H1 (cell line): Measurements from ENCODE around the gene HSPA1L. TPM values are rescaled to one million over a fixed set of nuclear protein-coding genes. Genes with fewer than 3 reads are reported as not detected.

Experiments
- CTCF ChIA-PET: fragments of 300-600 bp; sonication (Branson Sonifier 250); formaldehyde crosslinking; loops from one replicate; lab custom pipeline; 2021; ENCODE audit not compliant: partially characterized antibody; lab: Charles Lee
- POLR2A ChIA-PET: fragments of 300-600 bp; sonication (Branson Sonifier 250); formaldehyde crosslinking; loops from one replicate; lab custom pipeline; 2021; ENCODE audit warnings: inconsistent platforms; ENCODE audit not compliant: partially characterized antibody; lab: Charles Lee
- DNase-seq, 2 experiments: peaks; one replicate each; pipeline versions ENCODE4 v3.0.0 to v3.0.0-alpha.2; 2010 to 2022; ENCODE audit warnings: low spot score in 2 of 2, low read depth in 1 of 2, mixed read lengths in 1 of 2
- FAIRE-seq: peaks from 2 replicates; lab custom pipeline; 2011; peaks lifted over from hg19 to GRCh38; lab: Jason Lieb, UNC
- H2AFZ ChIP-seq: 2 replicates; pipeline ENCODE4 v1.8.1; 2012; ENCODE audit warnings: low read length, inconsistent platforms
- H2AK5ac ChIP-seq: 2 replicates; pipeline ENCODE4 v1.6.1; 2013; ENCODE audit warnings: low read depth, low read length
- H2BK120ac ChIP-seq: replicated peaks from 2 replicates; pipeline ENCODE3; 2013; ENCODE audit warnings: low read depth, low read length, inconsistent platforms
- H2BK12ac ChIP-seq: 2 replicates; pipeline ENCODE4 v1.6.1; 2013; ENCODE audit warnings: low read depth, low read length
- H2BK15ac ChIP-seq: 2 replicates; pipeline ENCODE4 v1.6.1; 2013; ENCODE audit warnings: low read length
- H2BK20ac ChIP-seq: 2 replicates; pipeline ENCODE4 v1.6.1; 2013; ENCODE audit warnings: low read length
- H2BK5ac ChIP-seq: 2 replicates; pipeline ENCODE4 v1.6.1; 2013; ENCODE audit warnings: low read depth, low read length
- H3K14ac ChIP-seq: 2 replicates; pipeline ENCODE4 v1.6.1; 2013; ENCODE audit warnings: inconsistent platforms; ENCODE audit not compliant: insufficient read length
- H3K18ac ChIP-seq: 2 replicates; pipeline ENCODE4 v1.6.1; 2013; ENCODE audit warnings: low read length; ENCODE audit errors: extremely low read depth
- H3K23ac ChIP-seq: 2 replicates; pipeline ENCODE4 v1.6.1; 2013; ENCODE audit warnings: inconsistent platforms; ENCODE audit not compliant: insufficient read length
- H3K23me2 ChIP-seq: 2 replicates; pipeline ENCODE4 v1.6.1; 2013; ENCODE audit warnings: low read depth, low read length
- H3K27ac ChIP-seq: 2 replicates; pipeline ENCODE4 v1.6.1; 2011; ENCODE audit warnings: low read depth, low read length, inconsistent platforms
- H3K27me3 ChIP-seq, 4 experiments: replicated peaks in 1 of 4; 1 replicate in 1 of 4; 2 replicates in 3 of 4; pipeline versions ENCODE4 v1.6.1 to v1.8.1; 2011 to 2013; ENCODE audit warnings: low read length in 3 of 4, mild to moderate bottlenecking in 3 of 4, inconsistent platforms in 2 of 4, mixed read lengths in 2 of 4, moderate library complexity in 1 of 4; ENCODE audit not compliant: control insufficient read depth in 3 of 4, insufficient read depth in 3 of 4; ENCODE audit errors: extremely low read depth in 1 of 4
- H3K36me3 ChIP-seq, 4 experiments: 2 replicates each; pipeline versions ENCODE4 v1.6.1 to v1.8.1; 2011 to 2013; ENCODE audit warnings: mild to moderate bottlenecking in 4 of 4, low read length in 3 of 4, moderate library complexity in 2 of 4, control low read depth in 1 of 4, inconsistent platforms in 1 of 4; ENCODE audit not compliant: insufficient read depth in 4 of 4, control insufficient read depth in 2 of 4
- H3K4ac ChIP-seq: replicated peaks from 2 replicates; pipeline ENCODE3; 2013; ENCODE audit warnings: low read length, low read depth, mixed read lengths, inconsistent platforms; ENCODE audit not compliant: insufficient read length
- H3K4me1 ChIP-seq, 4 experiments: replicated peaks in 1 of 4; 1 replicate in 1 of 4; 2 replicates in 3 of 4; pipeline versions ENCODE4 v1.6.1 to v1.8.1; 2011 to 2013; ENCODE audit warnings: low read length in 3 of 4, inconsistent platforms in 2 of 4, mixed read lengths in 1 of 4; ENCODE audit not compliant: insufficient read depth in 4 of 4, control insufficient read depth in 3 of 4
- H3K4me2 ChIP-seq, 2 experiments: 2 replicates each; pipeline versions ENCODE4 v1.6.1 to v1.8.1; 2011 to 2013; ENCODE audit warnings: low read depth in 2 of 2, low read length in 2 of 2, control low read depth in 1 of 2, inconsistent platforms in 1 of 2, mild to moderate bottlenecking in 1 of 2; ENCODE audit not compliant: insufficient read depth in 1 of 2
- H3K4me3 ChIP-seq, 4 experiments: fragments of 200-600, 300-600 bp in 1 of 4; sonication (generic), shearing (Covaris generic), sonication (Bioruptor Twin) in 1 of 4; 2 replicates each; pipeline versions ENCODE4 v1.5.1 to v1.8.1; 2011 to 2016; ENCODE audit warnings: low read length in 4 of 4, low read depth in 3 of 4, control low read depth in 2 of 4, inconsistent platforms in 2 of 4, mild to moderate bottlenecking in 2 of 4, mixed read lengths in 1 of 4, moderate library complexity in 1 of 4; ENCODE audit not compliant: insufficient read depth in 2 of 4; ENCODE audit errors: extremely low read depth in 1 of 4
- H3K56ac ChIP-seq: replicated peaks from 2 replicates; pipeline ENCODE3; 2013; ENCODE audit warnings: low read depth, mild to moderate bottlenecking, mixed read lengths, low read length, inconsistent platforms; ENCODE audit not compliant: insufficient read length
- H3K79me1 ChIP-seq: 2 replicates; pipeline ENCODE4 v1.6.1; 2013; ENCODE audit warnings: low read depth, low read length, control low read depth
- H3K79me2 ChIP-seq, 2 experiments: 2 replicates each; pipeline versions ENCODE4 v1.6.1 to v1.8.1; 2012 to 2013; ENCODE audit warnings: low read length in 2 of 2, mild to moderate bottlenecking in 2 of 2, inconsistent platforms in 1 of 2; ENCODE audit not compliant: insufficient read depth in 2 of 2, control insufficient read depth in 1 of 2
- H3K9ac ChIP-seq, 4 experiments: replicated peaks in 1 of 4; 1 replicate in 1 of 4; 2 replicates in 3 of 4; pipeline versions ENCODE4 v1.6.1 to v1.8.1; 2011 to 2013; ENCODE audit warnings: low read depth in 3 of 4, low read length in 3 of 4, control low read depth in 2 of 4, mild to moderate bottlenecking in 2 of 4, moderate library complexity in 2 of 4, inconsistent platforms in 1 of 4; ENCODE audit errors: extremely low read depth in 1 of 4
- H3K9me3 ChIP-seq, 2 experiments: 2 replicates each; pipeline versions ENCODE4 v1.6.1 to v1.8.1; 2012 to 2013; ENCODE audit warnings: mild to moderate bottlenecking in 2 of 2, moderate library complexity in 2 of 2, control low read depth in 1 of 2, inconsistent platforms in 1 of 2, low read depth in 1 of 2, low read length in 1 of 2, mixed read lengths in 1 of 2; ENCODE audit not compliant: insufficient read depth in 2 of 2
- H4K20me1 ChIP-seq, 2 experiments: replicated peaks in 1 of 2; 2 replicates each; pipeline versions ENCODE3 to v1.8.1; 2011 to 2013; ENCODE audit warnings: inconsistent platforms in 2 of 2, low read length in 2 of 2, mild to moderate bottlenecking in 1 of 2; ENCODE audit not compliant: insufficient read depth in 2 of 2, control insufficient read depth in 1 of 2
- H4K5ac ChIP-seq: 2 replicates; pipeline ENCODE4 v1.6.1; 2013; ENCODE audit warnings: low read length, low read depth, mixed read lengths, inconsistent platforms; ENCODE audit not compliant: insufficient read length
- H4K8ac ChIP-seq: 2 replicates; pipeline ENCODE4 v1.8.0; 2013; ENCODE audit warnings: mild to moderate bottlenecking, moderate library complexity, low read length, inconsistent platforms; ENCODE audit not compliant: insufficient read depth; ENCODE audit errors: extremely low read depth
- H4K91ac ChIP-seq: replicated peaks from 2 replicates; pipeline ENCODE3; 2013; ENCODE audit warnings: low read length, mixed read lengths, inconsistent platforms; ENCODE audit not compliant: insufficient read length
- BRCA1 ChIP-seq: IDR thresholded peaks from 2 replicates; pipeline ENCODE4 v1.6.1; 2012; ENCODE audit warnings: low read depth, low read length, improper control_type of control experiment
- CHD1 ChIP-seq: IDR thresholded peaks from 2 replicates; pipeline ENCODE4 v1.6.1; 2012; ENCODE audit warnings: low read depth, low read length, improper control_type of control experiment
- EGR1 ChIP-seq: IDR thresholded peaks from 2 replicates; pipeline ENCODE4 v1.6.1; 2011; ENCODE audit warnings: low read depth, low read length, borderline replicate concordance
- GABPA ChIP-seq: IDR thresholded peaks from 2 replicates; pipeline ENCODE4 v1.6.1; 2011; ENCODE audit warnings: mild to moderate bottlenecking, low read length, moderate library complexity, borderline replicate concordance; ENCODE audit not compliant: insufficient read depth
- HDAC6 ChIP-seq: IDR thresholded peaks from one replicate; pipeline ENCODE4 v1.7.1; 2012; ENCODE audit warnings: low read depth, mild to moderate bottlenecking, inconsistent platforms, low read length, moderate library complexity
- KDM5A ChIP-seq: fragments of 200-600 bp; IDR thresholded peaks from 2 replicates; pipeline ENCODE4 v1.7.1; 2012; ENCODE audit warnings: mild to moderate bottlenecking, low read length, inconsistent platforms, mixed read lengths
- MAFK ChIP-seq: IDR thresholded peaks from 2 replicates; pipeline ENCODE4 v1.6.1; 2012; ENCODE audit warnings: low read depth, mild to moderate bottlenecking, improper control_type of control experiment, low read length
- SIX5 ChIP-seq: IDR thresholded peaks from 2 replicates; pipeline ENCODE4 v1.6.1; 2011; ENCODE audit warnings: mild to moderate bottlenecking, low read depth, low read length
- SP1 ChIP-seq: IDR thresholded peaks from 2 replicates; pipeline ENCODE4 v1.6.1; 2011; ENCODE audit warnings: low read depth, low read length
- SUZ12 ChIP-seq: fragments of 200-600 bp; sonication (generic); IDR thresholded peaks from 2 replicates; pipeline ENCODE4 v1.6.1; 2012; ENCODE audit warnings: mild to moderate bottlenecking, inconsistent platforms, low read length, moderate library complexity, mixed read lengths
- TAF1 ChIP-seq: IDR thresholded peaks from 2 replicates; pipeline ENCODE4 v1.6.1; 2011; ENCODE audit warnings: mild to moderate bottlenecking, low read depth, low read length
- TAF7 ChIP-seq: optimal IDR thresholded peaks from 2 replicates; pipeline ENCODE3; 2011; ENCODE audit warnings: low read depth, mild to moderate bottlenecking, inconsistent platforms, low read length, moderate library complexity, borderline replicate concordance
- TCF12 ChIP-seq: IDR thresholded peaks from 2 replicates; pipeline ENCODE4 v1.6.1; 2011; ENCODE audit warnings: low read depth, mild to moderate bottlenecking, low read length
- WGBS, 2 experiments: shearing (Covaris generic) in 1 of 2; methylation state at CpG; one replicate each; pipeline versions ENCODE4 v1.1.6 to v1.1.7; 2013 to 2015; ENCODE audit warnings: low lambda C conversion rate in 2 of 2, mixed read lengths in 2 of 2, inconsistent platforms in 1 of 2, low coverage in 1 of 2, missing lambda C conversion rate in 1 of 2; ENCODE audit not compliant: insufficient replicate concordance in 2 of 2, insufficient coverage in 1 of 2, insufficient read length in 1 of 2; ENCODE audit errors: extremely low coverage in 1 of 2, missing lambda C conversion rate in 1 of 2; 5-methylcytosine and 5-hydroxymethylcytosine counted together
- polyA plus RNA-seq, 7 experiments: library from polyadenylated mRNA; depleted of rRNA in 3 of 7; stranded (reverse) in 5 of 7; unstranded in 2 of 7; fragments of >200 nt in 5 of 7; fragments of 200-250 nt in 2 of 7; gene quantifications; 1 replicate in 5 of 7; 2 replicates in 1 of 7; 4 replicates in 1 of 7; pipeline versions ENCODE4 v1.2.1 to v1.2.3, GENCODE V29; 2011 to 2013; ENCODE audit warnings: missing spikeins in 2 of 7, mixed read lengths in 2 of 7
- total RNA-seq: library from RNA; stranded (reverse); fragmentation: NEBNext Ultra II Directional; extraction: Animal tissue kit (Norgen Biotek cat#: 25700); gene quantifications from 2 replicates; pipeline ENCODE4 v1.2.1, GENCODE V29; 2021

HSPA1L gene
- total and polyA plus RNA-seq, 2 of the 8 experiments (the other 6 are each of a cell fraction or from before 2014, with no cell fraction given) = 1.00 to 1.9 TPM

GRCh38 chr6:31763619-31763940, 51.5 kb downstream of the HSPA1L start:
- Histone ChIP-seq H3K4me2 (peak overlapping the region in 1 of 2 experiments; percentile 6; a peak in 1 of 4 replicates), H4K91ac (no peak overlapping the region), H3K23ac (no peak overlapping the region), H4K20me1 (no peaks in the 10 kb centered on the region), H2AK5ac (no peak overlapping the region), H3K14ac (no peak overlapping the region), H2BK15ac (0 out of 2 replicates have a peak overlapping the region, but pooled peaks have one; percentile 12), H3K18ac (no peak overlapping the region), H2AFZ (no peak overlapping the region), H2BK120ac (no peak overlapping the region), H4K5ac (no peak overlapping the region), H3K23me2 (peaks cover 3% of the 10 kb centered on the region; the same call in 1 of the 2 replicates), H2BK5ac (no peak overlapping the region), H4K8ac (no peak overlapping the region; the same call in 1 of the 2 replicates), H3K4me3 (no peak overlapping the region), H3K4me1 (peaks cover 0 to 11% (median under 1%) of the 10 kb centered on the region in 4 experiments; a peak in 4 of 7 replicates), H3K79me1 (no peaks in the 10 kb centered on the region), H3K36me3 (peaks cover 0 to 16% (median 1%) of the 10 kb centered on the region in 4 experiments; a peak in 3 of 8 replicates), H2BK20ac (no peak overlapping the region), H3K27me3 (no peaks in the 10 kb centered on the region), H3K4ac (no peak overlapping the region), H3K9ac (no peak overlapping the region), H3K56ac (no peak overlapping the region), H3K9me3 (no peaks in the 10 kb centered on the region), H2BK12ac (no peak overlapping the region), H3K27ac (0 out of 2 replicates have a peak overlapping the region, but pooled peaks have one; percentile 32), H3K79me2 (no peaks in the 10 kb centered on the region)
- ChIA-PET POLR2A (interaction anchor here (0.6 to 1.6 kb wide), 10 partner anchors 11 to 103 kb away, joined by 3 to 12 read pairs (median 3); partner anchors contain the start of genes C6orf47, CLIC1, DDAH2 and MSH5), CTCF (interaction anchor here (0.8 to 1.6 kb wide), 10 partner anchors 9 to 134 kb away, joined by 3 to 5 read pairs (median 3); partner anchors contain the start of genes CLIC1 and VWA7)
- DNase-seq (no peak), FAIRE-seq (no peak)
- WGBS, 2 experiments = 67% methylated on average over 1 of the region's 1 CpG; no CpG with 5 or more reads in 1 of the 2 experiments
- TF ChIP-seq SIX5 = no peak
- TF ChIP-seq HDAC6 = no peak
- peak; percentile 57; the same call in 1 of the 2 replicates for TF ChIP-seq CHD1
- TF ChIP-seq MAFK = no peak
- TF ChIP-seq TCF12 = no peak
- no peak for TF ChIP-seq TAF7
- TF ChIP-seq SUZ12 = no peak
- TF ChIP-seq KDM5A = no peak
- TF ChIP-seq TAF1 = 0 out of 2 replicates have a peak, but pooled peaks have one; percentile 21
- 0 out of 2 replicates have a peak, but pooled peaks have one; percentile 36 for TF ChIP-seq SP1
- no peak for TF ChIP-seq BRCA1
- no peak for TF ChIP-seq EGR1
- TF ChIP-seq GABPA = no peak
